DND-41 (cell line): Measurements from ENCODE around the gene STON2.

Experiments
- ATAC-seq: fragments of 200-7000 bp; cut with Tn5 transposase; 3 replicates; pipeline ENCODE4 v1.9.1; 2021; ENCODE audit warnings: low read depth; ENCODE audit not compliant: insufficient read depth
- DNase-seq: peaks from one replicate; pipeline ENCODE4 v3.0.0-alpha.2; 2020
- H2AFZ ChIP-seq: 2 replicates; pipeline ENCODE4 v1.6.0; 2012; ENCODE audit warnings: low read depth, low read length
- H3K27ac ChIP-seq: 2 replicates; pipeline ENCODE4 v1.5.1; 2012; ENCODE audit warnings: low read length, inconsistent platforms
- H3K27me3 ChIP-seq: fragments of 200-600 bp; sonication (generic); 2 replicates; pipeline ENCODE4 v1.6.0; 2012; ENCODE audit warnings: low read length, mild to moderate bottlenecking, inconsistent platforms; ENCODE audit not compliant: insufficient read depth, poor library complexity
- H3K36me3 ChIP-seq: 2 replicates; pipeline ENCODE4 v1.5.1; 2012; ENCODE audit warnings: low read length, inconsistent platforms; ENCODE audit not compliant: insufficient read depth
- H3K4me1 ChIP-seq: 2 replicates; pipeline ENCODE4 v1.5.1; 2012; ENCODE audit warnings: mild to moderate bottlenecking, low read length; ENCODE audit not compliant: insufficient read depth
- H3K4me2 ChIP-seq: 2 replicates; pipeline ENCODE4 v1.6.0; 2012; ENCODE audit warnings: mild to moderate bottlenecking, moderate library complexity, low read length, inconsistent platforms; ENCODE audit not compliant: insufficient read depth
- H3K4me3 ChIP-seq, 2 experiments: fragments of 200-600 bp in 1 of 2; shearing (Covaris generic) in 1 of 2; 2 replicates each; pipeline ENCODE4 v1.5.1; 2012 to 2016; ENCODE audit warnings: inconsistent platforms in 2 of 2, low read length in 2 of 2, mild to moderate bottlenecking in 2 of 2, low read depth in 1 of 2, moderate library complexity in 1 of 2
- H3K79me2 ChIP-seq: 2 replicates; pipeline ENCODE4 v1.6.0; 2012; ENCODE audit warnings: low read length, inconsistent platforms; ENCODE audit not compliant: insufficient read depth
- H3K9ac ChIP-seq: 2 replicates; pipeline ENCODE4 v1.6.0; 2012; ENCODE audit warnings: low read depth, mild to moderate bottlenecking, inconsistent platforms, low read length, moderate library complexity
- H3K9me3 ChIP-seq: 2 replicates; pipeline ENCODE4 v1.5.1; 2012; ENCODE audit warnings: low read length, moderate library complexity, mild to moderate bottlenecking, inconsistent platforms; ENCODE audit not compliant: insufficient read depth, severe bottlenecking
- H4K20me1 ChIP-seq: 2 replicates; pipeline ENCODE4 v1.6.0; 2012; ENCODE audit warnings: low read length; ENCODE audit not compliant: insufficient read depth
- EZH2 ChIP-seq: IDR thresholded peaks from 3 replicates; pipeline ENCODE4 v1.6.1; 2012; ENCODE audit warnings: borderline replicate concordance, low read depth, mild to moderate bottlenecking, moderate library complexity, low read length, inconsistent platforms; ENCODE audit not compliant: severe bottlenecking
- TF ChIP-seq, protein P1 (sequence below): IDR thresholded peaks from 2 replicates; pipeline ENCODE4 v1.5.1; 2012; ENCODE audit warnings: borderline replicate concordance, low read length, moderate library complexity, mild to moderate bottlenecking; ENCODE audit not compliant: poor library complexity, severe bottlenecking; ENCODE audit errors: extremely low read depth

STON2 gene

DNA sequence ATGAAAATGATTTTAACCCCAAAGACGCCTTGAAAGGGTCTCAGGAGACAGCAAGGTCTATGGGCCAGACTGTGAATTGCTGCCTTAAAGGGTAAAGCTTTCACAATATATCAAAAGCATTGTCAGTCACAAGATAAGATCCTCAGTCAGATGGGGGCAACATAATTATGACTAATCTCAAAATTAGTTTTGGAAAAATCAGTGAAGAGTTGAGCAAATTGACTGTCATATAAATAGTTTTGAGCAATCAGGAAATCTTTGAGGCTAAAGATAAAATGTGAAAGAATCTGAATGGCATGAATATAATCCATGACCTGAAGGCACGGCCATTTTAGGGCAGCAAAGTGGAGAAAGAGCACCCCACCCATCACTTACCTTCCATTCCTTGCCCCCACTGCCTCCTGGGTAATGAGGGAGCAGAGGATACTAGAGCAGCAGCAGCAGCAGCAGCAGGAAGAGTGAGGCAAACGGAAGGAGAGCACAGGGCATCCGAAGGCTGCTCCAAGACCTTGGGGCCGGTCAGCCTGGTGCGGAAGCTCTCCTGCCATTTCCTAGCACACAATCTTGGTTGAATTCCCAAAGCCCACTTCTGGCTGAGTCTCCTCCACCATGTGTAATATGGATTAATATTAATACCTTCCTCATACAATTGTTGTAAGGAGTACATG is 7.0 kb downstream of the STON2 start:
- Histone ChIP-seq H3K9me3 (no peaks in the 10 kb centered on the region), H3K4me3 (no peak overlapping the region), H3K36me3 (no peaks in the 10 kb centered on the region), H2AFZ (no peak overlapping the region), H3K79me2 (no peaks in the 10 kb centered on the region), H3K27me3 (no peaks in the 10 kb centered on the region), H3K27ac (no peak overlapping the region), H3K4me1 (no peaks in the 10 kb centered on the region), H3K4me2 (no peak overlapping the region), H4K20me1 (no peaks in the 10 kb centered on the region), H3K9ac (no peak overlapping the region)
- DNase-seq (no peak), ATAC-seq (no peak)
- no peak for TF ChIP-seq EZH2
- TF ChIP-seq, protein P1, sequence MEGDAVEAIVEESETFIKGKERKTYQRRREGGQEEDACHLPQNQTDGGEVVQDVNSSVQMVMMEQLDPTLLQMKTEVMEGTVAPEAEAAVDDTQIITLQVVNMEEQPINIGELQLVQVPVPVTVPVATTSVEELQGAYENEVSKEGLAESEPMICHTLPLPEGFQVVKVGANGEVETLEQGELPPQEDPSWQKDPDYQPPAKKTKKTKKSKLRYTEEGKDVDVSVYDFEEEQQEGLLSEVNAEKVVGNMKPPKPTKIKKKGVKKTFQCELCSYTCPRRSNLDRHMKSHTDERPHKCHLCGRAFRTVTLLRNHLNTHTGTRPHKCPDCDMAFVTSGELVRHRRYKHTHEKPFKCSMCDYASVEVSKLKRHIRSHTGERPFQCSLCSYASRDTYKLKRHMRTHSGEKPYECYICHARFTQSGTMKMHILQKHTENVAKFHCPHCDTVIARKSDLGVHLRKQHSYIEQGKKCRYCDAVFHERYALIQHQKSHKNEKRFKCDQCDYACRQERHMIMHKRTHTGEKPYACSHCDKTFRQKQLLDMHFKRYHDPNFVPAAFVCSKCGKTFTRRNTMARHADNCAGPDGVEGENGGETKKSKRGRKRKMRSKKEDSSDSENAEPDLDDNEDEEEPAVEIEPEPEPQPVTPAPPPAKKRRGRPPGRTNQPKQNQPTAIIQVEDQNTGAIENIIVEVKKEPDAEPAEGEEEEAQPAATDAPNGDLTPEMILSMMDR = no peak

DNA sequence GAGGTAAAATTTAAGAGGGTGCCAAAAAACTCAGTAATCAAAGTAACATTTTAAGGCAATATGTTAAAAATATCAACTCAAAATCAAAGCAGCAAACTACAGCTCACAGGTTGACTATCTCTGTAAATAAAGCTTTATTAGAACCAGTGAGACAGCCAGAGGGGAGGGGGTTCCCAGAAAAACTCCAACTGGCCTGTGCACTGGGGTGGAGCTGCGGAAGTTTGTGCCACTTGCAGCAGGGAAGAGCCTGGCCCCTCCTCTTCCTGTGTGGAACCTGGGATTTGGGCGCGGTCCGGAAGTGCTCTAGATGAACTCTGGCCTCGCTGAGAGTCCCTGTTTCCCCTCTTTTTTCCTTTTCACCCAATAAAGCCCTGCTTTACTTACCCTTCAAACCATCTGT is 8.1 kb downstream of the STON2 start:
- no peaks in the 10 kb centered on the region for H3K27me3 ChIP-seq
- H2AFZ ChIP-seq = no peak overlapping the region
- H3K4me2 ChIP-seq = no peak overlapping the region
- H3K79me2 ChIP-seq = no peaks in the 10 kb centered on the region
- no peaks in the 10 kb centered on the region for H4K20me1 ChIP-seq
- H3K27ac ChIP-seq = no peak overlapping the region
- H3K9ac ChIP-seq = no peak overlapping the region
- H3K36me3 ChIP-seq = no peaks in the 10 kb centered on the region
- TF ChIP-seq, protein P1 = no peak
- TF ChIP-seq EZH2 = no peak
- H3K4me3 ChIP-seq = no peak overlapping the region
- no peak for ATAC-seq
- no peaks in the 10 kb centered on the region for H3K4me1 ChIP-seq
- no peak for DNase-seq
- H3K9me3 ChIP-seq = no peaks in the 10 kb centered on the region

DNA sequence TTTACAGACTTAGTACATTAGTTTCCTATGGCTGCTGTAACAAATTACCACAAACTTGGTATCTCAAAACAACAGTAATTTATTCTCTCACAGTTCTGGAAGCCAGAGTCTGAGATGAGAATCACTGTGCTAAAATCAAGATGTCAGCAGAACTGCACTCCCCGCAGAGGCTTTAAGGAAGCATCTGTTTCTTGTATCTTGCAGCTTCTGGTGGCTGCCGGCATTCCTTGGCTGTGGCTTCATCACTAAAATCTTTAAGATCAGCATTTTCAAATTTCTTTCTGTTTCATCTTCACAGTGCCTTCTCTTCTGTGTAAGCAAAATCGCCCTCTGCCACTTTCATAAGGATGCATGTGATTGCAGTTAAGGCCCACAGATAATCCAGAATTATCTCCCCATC is 9.4 kb downstream of the STON2 start:
- TF ChIP-seq, protein P1 = no peak
- TF ChIP-seq EZH2 = no peak
- ATAC-seq (no peak), DNase-seq (no peak)
- Histone ChIP-seq H3K79me2 (no peaks in the 10 kb centered on the region), H3K4me3 (no peak overlapping the region), H3K9ac (no peak overlapping the region), H3K36me3 (no peaks in the 10 kb centered on the region), H3K27ac (no peak overlapping the region), H3K27me3 (no peaks in the 10 kb centered on the region), H3K4me1 (no peaks in the 10 kb centered on the region), H3K9me3 (no peaks in the 10 kb centered on the region), H2AFZ (no peak overlapping the region), H3K4me2 (no peak overlapping the region), H4K20me1 (no peaks in the 10 kb centered on the region)
